OCI-LY3 (cell line): Measurements from ENCODE around the gene UBR7.

Experiments used
- H2AFZ ChIP-seq: fragments of 200-600, 300-600 bp; shearing (Covaris generic); 2 replicates; pipeline ENCODE4 v1.6.0; 2014; ENCODE audit warnings: antibody characterized with exemption, low read depth, low read length
- H3K27ac ChIP-seq: fragments of 200-600, 300-600 bp; sonication (generic); 2 replicates; pipeline ENCODE4 v1.5.1; 2014; ENCODE audit warnings: mild to moderate bottlenecking, low read length, moderate library complexity, mixed read lengths
- H3K27me3 ChIP-seq: fragments of 200-600, 300-600 bp; sonication (generic); 2 replicates; pipeline ENCODE4 v1.6.1; 2014; ENCODE audit warnings: low read depth, low read length, mixed read lengths
- H3K36me3 ChIP-seq: fragments of 200-600, 300-600 bp; sonication (generic); replicated peaks from 2 replicates; pipeline ENCODE3; 2014; ENCODE audit warnings: low read depth, low read length, mixed read lengths
- H3K4me1 ChIP-seq: fragments of 300-600, 200-600 bp; sonication (generic); 2 replicates; pipeline ENCODE4 v1.6.1; 2014; ENCODE audit warnings: low read length, mixed read lengths
- H3K4me2 ChIP-seq: fragments of 200-600, 300-600 bp; sonication (generic); 2 replicates; pipeline ENCODE4 v1.6.1; 2014; ENCODE audit warnings: low read length, mixed read lengths
- H3K4me3 ChIP-seq: fragments of 300-600, 200-600 bp; sonication (generic); 2 replicates; pipeline ENCODE4 v1.5.1; 2014; ENCODE audit warnings: antibody characterized with exemption, mild to moderate bottlenecking, low read length, moderate library complexity
- H3K79me2 ChIP-seq: fragments of 300-600, 200-600 bp; shearing (Covaris generic); 2 replicates; pipeline ENCODE4 v1.6.1; 2014; ENCODE audit warnings: mild to moderate bottlenecking, low read length, mixed read lengths
- H3K9ac ChIP-seq: fragments of 300-600, 200-600 bp; shearing (Covaris generic); 2 replicates; pipeline ENCODE4 v1.6.0; 2014; ENCODE audit warnings: mild to moderate bottlenecking, low read length, moderate library complexity
- H3K9me3 ChIP-seq: fragments of 200-600, 300-600 bp; shearing (Covaris generic); 2 replicates; pipeline ENCODE4 v1.6.1; 2014; ENCODE audit warnings: low read length, mixed read lengths; ENCODE audit not compliant: insufficient read depth
- H4K20me1 ChIP-seq: fragments of 200-600, 300-600 bp; sonication (generic); 2 replicates; pipeline ENCODE4 v1.6.1; 2016; ENCODE audit warnings: low read length, mixed read lengths; ENCODE audit not compliant: insufficient read depth
- EZH2phosphoT487 ChIP-seq: fragments of 200-600 bp; shearing (Covaris generic); IDR thresholded peaks from 2 replicates; pipeline ENCODE4 v1.6.1; 2018; ENCODE audit warnings: antibody characterized with exemption, mixed run types, low read depth
- TF ChIP-seq, protein P1 (sequence below): fragments of 200-600, 300-600 bp; sonication (generic); IDR thresholded peaks from 2 replicates; pipeline ENCODE4 v1.5.1; 2014; ENCODE audit warnings: antibody characterized with exemption, low read length, low read depth

The UBR7 gene

GRCh38 chr14:93267149-93267711, 60.2 kb downstream of the UBR7 start:
- Histone ChIP-seq H2AFZ (no peak overlapping the region), H3K9ac (no peak overlapping the region), H3K4me3 (no peak overlapping the region), H3K79me2 (no peaks in the 10 kb centered on the region), H3K36me3 (peaks cover 9% of the 10 kb centered on the region), H3K4me1 (no peaks in the 10 kb centered on the region), H4K20me1 (no peaks in the 10 kb centered on the region), H3K27ac (no peak overlapping the region), H3K9me3 (no peaks in the 10 kb centered on the region), H3K27me3 (no peaks in the 10 kb centered on the region), H3K4me2 (no peak overlapping the region)
- TF ChIP-seq, protein P1, sequence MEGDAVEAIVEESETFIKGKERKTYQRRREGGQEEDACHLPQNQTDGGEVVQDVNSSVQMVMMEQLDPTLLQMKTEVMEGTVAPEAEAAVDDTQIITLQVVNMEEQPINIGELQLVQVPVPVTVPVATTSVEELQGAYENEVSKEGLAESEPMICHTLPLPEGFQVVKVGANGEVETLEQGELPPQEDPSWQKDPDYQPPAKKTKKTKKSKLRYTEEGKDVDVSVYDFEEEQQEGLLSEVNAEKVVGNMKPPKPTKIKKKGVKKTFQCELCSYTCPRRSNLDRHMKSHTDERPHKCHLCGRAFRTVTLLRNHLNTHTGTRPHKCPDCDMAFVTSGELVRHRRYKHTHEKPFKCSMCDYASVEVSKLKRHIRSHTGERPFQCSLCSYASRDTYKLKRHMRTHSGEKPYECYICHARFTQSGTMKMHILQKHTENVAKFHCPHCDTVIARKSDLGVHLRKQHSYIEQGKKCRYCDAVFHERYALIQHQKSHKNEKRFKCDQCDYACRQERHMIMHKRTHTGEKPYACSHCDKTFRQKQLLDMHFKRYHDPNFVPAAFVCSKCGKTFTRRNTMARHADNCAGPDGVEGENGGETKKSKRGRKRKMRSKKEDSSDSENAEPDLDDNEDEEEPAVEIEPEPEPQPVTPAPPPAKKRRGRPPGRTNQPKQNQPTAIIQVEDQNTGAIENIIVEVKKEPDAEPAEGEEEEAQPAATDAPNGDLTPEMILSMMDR, result no peak
- no peak for TF ChIP-seq EZH2phosphoT487

DNA sequence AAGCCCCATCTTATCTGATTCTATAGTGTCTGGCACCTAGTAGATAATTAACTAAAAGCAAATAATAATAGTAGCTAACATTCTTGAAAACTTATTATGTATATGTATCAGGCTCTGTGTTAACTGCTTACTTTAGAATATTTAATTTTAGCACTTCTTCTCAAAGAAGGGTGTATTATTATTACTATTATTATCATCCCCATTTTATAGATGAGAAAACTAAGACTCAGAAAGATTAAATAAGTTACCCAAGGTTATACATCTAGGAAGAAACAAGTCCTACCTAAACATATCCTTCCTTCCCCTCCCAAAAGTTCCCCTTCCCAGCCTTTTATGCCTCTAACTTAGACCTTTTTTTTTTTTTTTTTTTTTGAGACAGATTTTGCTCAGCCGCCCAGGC, 61.4 kb downstream of the UBR7 start:
- Histone ChIP-seq H3K79me2 (no peaks in the 10 kb centered on the region), H3K36me3 (peaks cover 4% of the 10 kb centered on the region), H3K9ac (no peak overlapping the region), H3K9me3 (no peaks in the 10 kb centered on the region), H3K4me3 (no peak overlapping the region), H3K27me3 (no peaks in the 10 kb centered on the region), H3K4me2 (no peak overlapping the region), H2AFZ (no peak overlapping the region), H4K20me1 (no peaks in the 10 kb centered on the region), H3K4me1 (no peaks in the 10 kb centered on the region), H3K27ac (no peak overlapping the region)
- no peak for TF ChIP-seq EZH2phosphoT487
- TF ChIP-seq, protein P1, result no peak

DNA sequence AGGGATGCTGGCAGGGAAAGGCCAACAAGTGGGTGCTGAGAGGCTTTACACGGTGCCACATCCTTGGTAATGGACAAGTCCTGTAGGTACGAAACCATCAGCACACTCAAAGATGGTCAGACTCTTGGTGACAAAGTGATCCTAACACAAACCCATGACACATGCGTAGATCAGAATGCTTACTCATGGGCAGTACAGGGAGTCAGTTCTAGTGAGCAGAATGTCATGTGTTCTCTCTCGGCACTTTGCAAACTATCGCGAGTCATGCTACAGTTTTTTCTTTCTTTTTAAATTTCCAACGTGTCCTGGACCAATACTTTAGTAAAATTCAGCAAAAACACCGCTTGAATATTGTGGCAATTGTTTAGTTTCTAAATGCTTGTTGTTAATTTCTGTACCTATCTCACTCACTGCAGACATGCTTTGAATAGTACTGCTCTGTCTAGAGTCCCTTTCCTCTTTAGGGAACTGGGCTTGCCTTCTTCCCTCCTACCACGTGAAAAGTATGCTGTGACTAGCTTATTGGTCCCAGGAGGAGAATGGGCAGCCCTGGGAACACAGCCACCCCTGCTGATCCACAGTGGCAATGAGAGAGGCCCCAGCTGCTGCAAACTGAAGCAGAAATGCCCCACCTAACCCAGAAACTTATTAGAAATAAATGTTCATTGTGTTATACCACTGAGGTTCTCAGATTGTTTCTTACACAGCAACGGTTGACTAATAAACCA, 62.4 kb downstream of the UBR7 start:
- no peaks in the 10 kb centered on the region for H3K79me2 ChIP-seq
- H2AFZ ChIP-seq, result no peak overlapping the region
- TF ChIP-seq, protein P1, result no peak
- no peak for TF ChIP-seq EZH2phosphoT487
- no peak overlapping the region for H3K4me3 ChIP-seq
- no peaks in the 10 kb centered on the region for H3K9me3 ChIP-seq
- no peaks in the 10 kb centered on the region for H3K36me3 ChIP-seq
- no peaks in the 10 kb centered on the region for H4K20me1 ChIP-seq
- no peaks in the 10 kb centered on the region for H3K27me3 ChIP-seq
- no peak overlapping the region for H3K9ac ChIP-seq
- no peak overlapping the region for H3K27ac ChIP-seq
- no peak overlapping the region for H3K4me2 ChIP-seq
- H3K4me1 ChIP-seq, result no peaks in the 10 kb centered on the region

GRCh38 chr14:93271111-93271510, 64.1 kb downstream of the UBR7 start:
- H3K4me3 ChIP-seq, result no peak overlapping the region
- TF ChIP-seq, protein P1, result no peak
- no peak for TF ChIP-seq EZH2phosphoT487
- no peak overlapping the region for H2AFZ ChIP-seq
- no peaks in the 10 kb centered on the region for H3K79me2 ChIP-seq
- no peaks in the 10 kb centered on the region for H3K9me3 ChIP-seq
- H3K27ac ChIP-seq, result no peak overlapping the region
- H3K4me2 ChIP-seq, result no peak overlapping the region
- H3K36me3 ChIP-seq, result no peaks in the 10 kb centered on the region
- no peaks in the 10 kb centered on the region for H3K27me3 ChIP-seq
- H3K4me1 ChIP-seq, result no peaks in the 10 kb centered on the region
- H3K9ac ChIP-seq, result no peak overlapping the region
- H4K20me1 ChIP-seq, result no peaks in the 10 kb centered on the region
